GM12874 (cell line): ENCODE results near the gene PDIA4.

Experiments used
- CTCF ChIP-seq: IDR thresholded peaks from 2 replicates; pipeline ENCODE4 v1.5.1; 2011; ENCODE audit warnings: low read depth, mild to moderate bottlenecking, control low read depth, low read length, moderate library complexity; ENCODE audit not compliant: insufficient read depth

PDIA4 gene

GRCh38 chr7:148987010-148987750 lies 41.1 kb downstream of the PDIA4 start:
- TF ChIP-seq CTCF, result no peak

GRCh38 chr7:148986742-148987009 lies 41.6 kb downstream of the PDIA4 start:
- no peak for TF ChIP-seq CTCF

GRCh38 chr7:148983200-148984146 lies 44.8 kb downstream of the PDIA4 start:
- TF ChIP-seq CTCF, result no peak

GRCh38 chr7:148982654-148983199 lies 45.6 kb downstream of the PDIA4 start:
- TF ChIP-seq CTCF, result no peak

- TF ChIP-seq CTCF, result no peak
Measured at GRCh38 chr7:148979827-148980226, 48.5 kb downstream of the PDIA4 start.

GRCh38 chr7:148978091-148978490 lies 50.2 kb downstream of the PDIA4 start:
- no peak for TF ChIP-seq CTCF

GRCh38 chr7:148975896-148976295 lies 52.4 kb downstream of the PDIA4 start:
- no peak for TF ChIP-seq CTCF
